ENCODE results near the gene HHIP.

Gene HHIP

DNA sequence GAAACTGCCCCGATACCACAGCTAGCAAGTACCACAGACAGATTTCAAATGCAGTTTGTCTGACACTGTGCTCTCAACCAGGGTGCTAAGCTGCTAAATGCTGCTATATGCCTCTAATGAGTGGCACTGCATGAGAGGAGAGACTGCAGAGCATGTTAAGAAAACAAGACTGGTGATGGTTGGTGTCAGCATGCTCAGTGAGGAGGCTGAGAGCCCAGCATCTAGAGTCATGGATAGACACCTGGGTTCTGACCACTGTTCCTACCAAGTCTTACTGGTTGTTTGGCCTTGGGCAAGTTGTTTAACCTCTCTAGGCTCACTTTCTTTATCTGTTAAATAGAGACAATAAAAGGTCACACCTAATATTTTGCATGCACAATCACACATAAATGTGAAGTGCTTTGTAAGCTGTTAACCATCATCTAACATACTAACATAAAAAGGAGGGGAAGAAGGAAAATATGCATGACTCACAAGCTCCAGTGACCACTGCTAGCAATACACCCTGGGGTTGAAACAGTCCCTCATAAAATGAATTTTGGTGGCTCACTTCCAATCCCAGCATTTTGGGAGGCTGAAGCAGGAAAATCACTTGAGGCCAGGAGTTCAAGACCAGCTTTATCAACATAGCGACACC, 20.7 kb downstream of the HHIP start:
- H3F3A ChIP-seq (ENCODE audit: insufficient read depth, low read length): no peaks in the 10 kb centered on the region
- H3K4me2 ChIP-seq (ENCODE audit: low read length): no peak overlapping the region
- H3K9ac ChIP-seq (ENCODE audit: low read length): no peak overlapping the region
- no peaks in the 10 kb centered on the region for H3K9me2 ChIP-seq (ENCODE audit: low read depth, low read length)
- no peak overlapping the region for H3K4me3 ChIP-seq (ENCODE audit: low read depth, low read length, poor library complexity, severe bottlenecking)
- H3K79me2 ChIP-seq (ENCODE audit: insufficient read depth, low read length): no peaks in the 10 kb centered on the region
- no peak overlapping the region for H2AFZ ChIP-seq (ENCODE audit: low read length)
- H3K27ac ChIP-seq (ENCODE audit: low read depth, low read length, poor library complexity, severe bottlenecking): no peak overlapping the region
- H3K27me3 ChIP-seq (ENCODE audit: insufficient read depth, low read length): no peaks in the 10 kb centered on the region
- no peaks in the 10 kb centered on the region for H4K20me1 ChIP-seq (ENCODE audit: insufficient read depth, low read length)
- H3K36me3 ChIP-seq (ENCODE audit: insufficient read depth, low read length): no peaks in the 10 kb centered on the region
- H3K9me3 ChIP-seq (ENCODE audit: low read length): no peaks in the 10 kb centered on the region
- H3K4me1 ChIP-seq (ENCODE audit: insufficient read depth, low read length, severe bottlenecking): no peaks in the 10 kb centered on the region
- TF ChIP-seq, protein P1, sequence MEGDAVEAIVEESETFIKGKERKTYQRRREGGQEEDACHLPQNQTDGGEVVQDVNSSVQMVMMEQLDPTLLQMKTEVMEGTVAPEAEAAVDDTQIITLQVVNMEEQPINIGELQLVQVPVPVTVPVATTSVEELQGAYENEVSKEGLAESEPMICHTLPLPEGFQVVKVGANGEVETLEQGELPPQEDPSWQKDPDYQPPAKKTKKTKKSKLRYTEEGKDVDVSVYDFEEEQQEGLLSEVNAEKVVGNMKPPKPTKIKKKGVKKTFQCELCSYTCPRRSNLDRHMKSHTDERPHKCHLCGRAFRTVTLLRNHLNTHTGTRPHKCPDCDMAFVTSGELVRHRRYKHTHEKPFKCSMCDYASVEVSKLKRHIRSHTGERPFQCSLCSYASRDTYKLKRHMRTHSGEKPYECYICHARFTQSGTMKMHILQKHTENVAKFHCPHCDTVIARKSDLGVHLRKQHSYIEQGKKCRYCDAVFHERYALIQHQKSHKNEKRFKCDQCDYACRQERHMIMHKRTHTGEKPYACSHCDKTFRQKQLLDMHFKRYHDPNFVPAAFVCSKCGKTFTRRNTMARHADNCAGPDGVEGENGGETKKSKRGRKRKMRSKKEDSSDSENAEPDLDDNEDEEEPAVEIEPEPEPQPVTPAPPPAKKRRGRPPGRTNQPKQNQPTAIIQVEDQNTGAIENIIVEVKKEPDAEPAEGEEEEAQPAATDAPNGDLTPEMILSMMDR (IDR thresholded peaks at IDR 0.05; ENCODE audit: low read length): no peak
- no peak for TF ChIP-seq EZH2 (IDR thresholded peaks at IDR 0.05; ENCODE audit: borderline replicate concordance, low read length)

DNA sequence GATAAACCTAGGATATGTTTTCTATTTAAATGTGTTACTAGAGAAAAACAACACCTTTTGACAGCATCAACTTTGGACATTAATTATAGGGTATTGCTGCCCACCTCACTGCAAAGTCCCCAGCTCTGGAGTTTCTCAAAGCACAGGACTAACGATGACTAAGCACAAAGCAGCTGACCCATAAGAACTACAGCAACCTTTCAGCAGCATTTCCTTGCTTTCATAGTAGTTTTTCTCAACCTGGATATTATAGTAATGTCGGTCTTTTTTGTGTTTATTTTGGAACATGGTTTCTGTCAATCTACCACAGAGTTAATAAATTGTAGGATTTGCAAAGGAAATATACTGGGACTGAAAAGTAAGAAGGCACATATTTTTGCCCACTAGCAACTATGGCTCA, 21.5 kb downstream of the HHIP start:
- Histone ChIP-seq H4K20me1 (ENCODE audit: insufficient read depth, low read length) (no peaks in the 10 kb centered on the region), H3K9me3 (ENCODE audit: low read length) (no peaks in the 10 kb centered on the region), H2AFZ (ENCODE audit: low read length) (no peak overlapping the region), H3K27ac (ENCODE audit: low read depth, low read length, poor library complexity, severe bottlenecking) (no peak overlapping the region), H3K4me1 (ENCODE audit: insufficient read depth, low read length, severe bottlenecking) (no peaks in the 10 kb centered on the region), H3K4me3 (ENCODE audit: low read depth, low read length, poor library complexity, severe bottlenecking) (no peak overlapping the region), H3K36me3 (ENCODE audit: insufficient read depth, low read length) (no peaks in the 10 kb centered on the region), H3K9ac (ENCODE audit: low read length) (no peak overlapping the region), H3F3A (ENCODE audit: insufficient read depth, low read length) (no peaks in the 10 kb centered on the region), H3K9me2 (ENCODE audit: low read depth, low read length) (no peaks in the 10 kb centered on the region), H3K79me2 (ENCODE audit: insufficient read depth, low read length) (no peaks in the 10 kb centered on the region), H3K27me3 (ENCODE audit: insufficient read depth, low read length) (no peaks in the 10 kb centered on the region), H3K4me2 (ENCODE audit: low read length) (no peak overlapping the region)
- TF ChIP-seq EZH2 (IDR thresholded peaks at IDR 0.05; ENCODE audit: borderline replicate concordance, low read length): no peak
- TF ChIP-seq, protein P1 (IDR thresholded peaks at IDR 0.05; ENCODE audit: low read length): no peak

DNA sequence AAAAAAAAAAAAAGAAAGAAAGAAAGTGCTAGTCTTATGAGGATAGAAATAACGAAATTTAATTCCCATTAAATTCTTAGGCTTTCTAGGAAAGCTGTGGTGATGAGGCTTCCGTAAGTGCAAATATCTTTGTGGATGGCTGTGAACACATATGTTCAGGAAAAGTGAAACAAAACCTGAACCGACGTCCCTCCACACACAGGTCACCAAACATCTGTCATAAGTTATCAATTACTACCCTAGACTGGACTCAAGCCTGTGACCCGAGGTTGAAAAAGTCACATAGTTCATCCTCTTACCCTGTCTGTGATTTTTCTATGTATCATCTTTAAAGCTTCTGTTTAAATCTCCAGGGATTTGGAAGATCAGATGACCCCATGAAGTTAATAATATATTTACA, 24.8 kb downstream of the HHIP start:
- Histone ChIP-seq H3K4me1 (ENCODE audit: insufficient read depth, low read length, severe bottlenecking) (no peaks in the 10 kb centered on the region), H3F3A (ENCODE audit: insufficient read depth, low read length) (no peaks in the 10 kb centered on the region), H3K9me3 (ENCODE audit: low read length) (no peaks in the 10 kb centered on the region), H3K4me2 (ENCODE audit: low read length) (no peak overlapping the region), H3K9me2 (ENCODE audit: low read depth, low read length) (no peaks in the 10 kb centered on the region), H3K27ac (ENCODE audit: low read depth, low read length, poor library complexity, severe bottlenecking) (no peak overlapping the region), H2AFZ (ENCODE audit: low read length) (no peak overlapping the region), H3K9ac (ENCODE audit: low read length) (no peak overlapping the region), H3K27me3 (ENCODE audit: insufficient read depth, low read length) (no peaks in the 10 kb centered on the region), H3K4me3 (ENCODE audit: low read depth, low read length, poor library complexity, severe bottlenecking) (no peak overlapping the region), H3K36me3 (ENCODE audit: insufficient read depth, low read length) (no peaks in the 10 kb centered on the region), H4K20me1 (ENCODE audit: insufficient read depth, low read length) (no peaks in the 10 kb centered on the region), H3K79me2 (ENCODE audit: insufficient read depth, low read length) (no peaks in the 10 kb centered on the region)
- TF ChIP-seq, protein P1 (IDR thresholded peaks at IDR 0.05; ENCODE audit: low read length): no peak
- TF ChIP-seq EZH2 (IDR thresholded peaks at IDR 0.05; ENCODE audit: borderline replicate concordance, low read length): no peak
